DOHH2 (cell line): ENCODE results near the gene ST6GALNAC6.

Experiments used
- H3F3A ChIP-seq: fragments of 200-600 bp; sonication (generic), shearing (Covaris generic); 2 replicates; pipeline ENCODE4 v1.6.0; 2016; ENCODE audit warnings: antibody characterized with exemption, mild to moderate bottlenecking; ENCODE audit not compliant: control insufficient read depth, insufficient read depth
- H3K27ac ChIP-seq: fragments of 200-600 bp; sonication (generic); 2 replicates; pipeline ENCODE4 v1.5.1; 2014; ENCODE audit warnings: low read depth, mild to moderate bottlenecking, low read length, moderate library complexity
- H3K27me3 ChIP-seq: fragments of 200-600 bp; sonication (generic); 2 replicates; pipeline ENCODE4 v1.6.1; 2014; ENCODE audit warnings: mild to moderate bottlenecking, low read length, mixed read lengths; ENCODE audit not compliant: control insufficient read depth
- H3K36me3 ChIP-seq: fragments of 200-600 bp; sonication (generic); 2 replicates; pipeline ENCODE4 v1.6.1; 2014; ENCODE audit warnings: mild to moderate bottlenecking, low read length, moderate library complexity, mixed read lengths; ENCODE audit not compliant: control insufficient read depth
- H3K4me1 ChIP-seq: fragments of 200-600 bp; sonication (generic); 2 replicates; pipeline ENCODE4 v1.6.1; 2014; ENCODE audit warnings: mild to moderate bottlenecking, low read length, mixed read lengths; ENCODE audit not compliant: control insufficient read depth
- H3K4me2 ChIP-seq: fragments of 200-600 bp; sonication (generic); 2 replicates; pipeline ENCODE4 v1.6.0; 2014; ENCODE audit warnings: mild to moderate bottlenecking, low read length, moderate library complexity
- H3K4me3 ChIP-seq: fragments of 200-600 bp; sonication (generic); 2 replicates; pipeline ENCODE4 v1.5.1; 2014; ENCODE audit warnings: mild to moderate bottlenecking, low read length, mixed read lengths
- H3K79me2 ChIP-seq: fragments of 200-600 bp; sonication (generic); 2 replicates; pipeline ENCODE4 v1.6.1; 2014; ENCODE audit warnings: mild to moderate bottlenecking, low read length, mixed read lengths; ENCODE audit not compliant: control insufficient read depth
- H3K9me2 ChIP-seq: fragments of 200-600 bp; sonication (generic); replicated peaks from 2 replicates; pipeline ENCODE4 v1.6.1; 2014; ENCODE audit warnings: mild to moderate bottlenecking, low read length, mixed read lengths; ENCODE audit not compliant: control insufficient read depth
- H3K9me3 ChIP-seq: fragments of 200-600 bp; sonication (generic); 2 replicates; pipeline ENCODE4 v1.6.1; 2014; ENCODE audit warnings: antibody characterized with exemption, low read length, mixed read lengths; ENCODE audit not compliant: control insufficient read depth, insufficient read depth
- H4K20me1 ChIP-seq: fragments of 200-600 bp; sonication (generic); 2 replicates; pipeline ENCODE4 v1.6.0; 2014; ENCODE audit warnings: low read depth, mild to moderate bottlenecking, antibody characterized with exemption, low read length, moderate library complexity; ENCODE audit not compliant: control insufficient read depth, insufficient read depth
- CTCF ChIP-seq: fragments of 200-600 bp; sonication (generic); IDR thresholded peaks from one replicate; pipeline ENCODE4 v1.5.1; 2014; ENCODE audit warnings: antibody characterized with exemption, mild to moderate bottlenecking, low read depth, low read length; ENCODE audit not compliant: poor library complexity, severe bottlenecking
- EZH2phosphoT487 ChIP-seq: fragments of 200-600 bp; sonication (generic); IDR thresholded peaks from 2 replicates; pipeline ENCODE4 v1.6.1; 2017; ENCODE audit warnings: borderline replicate concordance, mild to moderate bottlenecking, antibody characterized with exemption, low read length, moderate library complexity, mixed read lengths

Gene ST6GALNAC6

GRCh38 chr9:127938298-127938690 lies 38.9 kb upstream of the ST6GALNAC6 start:
- Histone ChIP-seq H3F3A (peaks cover 18% of the 10 kb centered on the region), H3K27ac (peak overlapping the region; percentile 8; the same call in 1 of the 2 replicates), H3K27me3 (no peaks in the 10 kb centered on the region), H3K36me3 (peaks cover 43% of the 10 kb centered on the region), H3K9me3 (no peaks in the 10 kb centered on the region), H4K20me1 (peaks cover 7% of the 10 kb centered on the region; the same call in 1 of the 2 replicates), H3K79me2 (peaks cover 29% of the 10 kb centered on the region), H3K4me1 (peaks cover 27% of the 10 kb centered on the region), H3K4me2 (peak overlapping the region; percentile 74), H3K4me3 (peak overlapping the region; percentile 81), H3K9me2 (no peaks in the 10 kb centered on the region)
- TF ChIP-seq EZH2phosphoT487 (no peak), CTCF (no peak)

GRCh38 chr9:127937388-127938297 lies 38.2 kb upstream of the ST6GALNAC6 start, which contains the start of gene DPM2:
Gene DPM2, minus strand, starts transcription at chr9:127937854. Its CDS starts 34 bp downstream, at chr9:127937820.
- H3K36me3 ChIP-seq, result peaks cover 37% of the 10 kb centered on the region
- 0 out of 2 replicates have a peak, but pooled peaks cover 3% of the 10 kb centered on the region for H4K20me1 ChIP-seq
- peak within 1 kb of the TSS; percentile 74 for H3K4me2 ChIP-seq
- peaks cover 18% of the 10 kb centered on the region for H3F3A ChIP-seq
- H3K9me2 ChIP-seq, result no peaks in the 10 kb centered on the region
- H3K27ac ChIP-seq, result peak within 1 kb of the TSS; percentile 8; the same call in 1 of the 2 replicates
- H3K9me3 ChIP-seq, result no peaks in the 10 kb centered on the region
- no peak for TF ChIP-seq CTCF
- no peak for TF ChIP-seq EZH2phosphoT487
- peaks cover 22% of the 10 kb centered on the region for H3K4me1 ChIP-seq
- H3K79me2 ChIP-seq, result peaks cover 25% of the 10 kb centered on the region
- H3K27me3 ChIP-seq, result no peaks in the 10 kb centered on the region
- H3K4me3 ChIP-seq, result peak within 1 kb of the TSS; percentile 81

- Histone ChIP-seq H3K27me3 (no peaks in the 10 kb centered on the region), H3F3A (peaks cover 18% of the 10 kb centered on the region), H4K20me1 (0 out of 2 replicates have a peak, but pooled peaks cover 3% of the 10 kb centered on the region), H3K4me2 (peak overlapping the region; percentile 74), H3K79me2 (peaks cover 25% of the 10 kb centered on the region), H3K4me1 (peaks cover 22% of the 10 kb centered on the region), H3K9me2 (no peaks in the 10 kb centered on the region), H3K9me3 (no peaks in the 10 kb centered on the region), H3K27ac (peak overlapping the region; percentile 7; the same call in 1 of the 2 replicates), H3K4me3 (peak overlapping the region; percentile 81), H3K36me3 (peaks cover 31% of the 10 kb centered on the region)
- TF ChIP-seq CTCF, result no peak
- no peak for TF ChIP-seq EZH2phosphoT487
Observed at GRCh38 chr9:127937056-127937387, 37.6 kb upstream of the ST6GALNAC6 start.
